ENCODE results near the gene NHLH2. TPM values are rescaled to one million over a fixed set of nuclear protein-coding genes. Genes with fewer than 3 reads are reported as not detected.
A peak's percentile ranks its signal among the peaks of the same experiment; 100 is the strongest.

NHLH2 gene
- 1 to 10 TPM; 1.1 to 1.8 (median 1.6) TPM for total RNA-seq

DNA sequence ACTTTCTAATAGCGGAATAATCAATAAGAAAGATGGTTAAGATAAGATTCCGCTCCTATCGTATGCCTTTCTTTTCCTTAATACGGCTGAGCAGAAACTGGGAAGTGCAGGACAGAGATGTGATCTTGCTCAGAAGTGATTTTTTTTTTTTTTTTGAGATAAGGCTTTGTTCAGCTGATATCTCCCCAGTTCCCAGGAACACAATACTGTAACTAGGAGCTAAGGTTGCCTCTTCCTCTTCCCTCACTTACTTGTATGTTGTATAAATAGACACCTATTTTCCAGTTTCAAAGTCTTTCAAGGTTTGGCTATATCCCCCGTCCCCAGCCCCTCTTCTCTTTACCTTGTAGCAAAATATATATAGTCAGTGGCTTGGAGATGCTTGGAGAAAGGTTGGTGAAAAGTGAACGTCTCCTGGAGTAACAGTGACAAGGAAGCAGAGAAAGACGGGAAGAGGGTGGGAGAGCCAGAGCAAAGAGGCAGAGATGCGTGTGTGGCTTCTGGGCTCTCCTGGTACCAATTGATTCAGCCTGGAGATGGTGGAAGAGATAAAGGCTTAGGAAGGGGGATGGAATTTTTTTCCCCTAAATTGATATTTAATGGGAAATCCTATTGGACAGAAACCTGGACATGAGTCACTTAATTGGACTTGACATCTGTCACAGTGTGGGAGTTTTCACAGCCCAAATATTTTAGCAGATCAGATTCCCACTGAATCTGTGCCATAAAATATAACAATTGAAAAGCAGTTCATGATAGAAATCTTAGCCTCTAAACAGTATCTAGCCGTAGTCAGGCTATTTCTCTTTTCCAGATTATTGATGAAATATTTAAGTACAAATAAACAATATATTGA is at the start of gene NHLH2:
TSS of gene NHLH2 (minus strand) at position 522 of the 856 bp plus-strand sequence. CDS start 2,754 bp downstream, outside the sequence.
- Histone ChIP-seq H3K4me3 (peak within 1 kb of the TSS; percentile 55), H3K27me3 (peaks cover 80% of the 10 kb centered on the region), H3K9me3 (no peaks in the 10 kb centered on the region), H3K27ac (no peak within 1 kb of the TSS), H3K36me3 (no peaks in the 10 kb centered on the region), H3K4me1 (peaks cover 26% of the 10 kb centered on the region)
- 33% methylated on average over 9 of the region's 9 CpGs for WGBS
- TF ChIP-seq EP300 (IDR thresholded peaks at IDR 0.05) (no peak), POLR2AphosphoS5 (IDR thresholded peaks at IDR 0.05) (no peak), POLR2A (IDR thresholded peaks at IDR 0.05) (no peak)
- TF ChIP-seq, protein P1, sequence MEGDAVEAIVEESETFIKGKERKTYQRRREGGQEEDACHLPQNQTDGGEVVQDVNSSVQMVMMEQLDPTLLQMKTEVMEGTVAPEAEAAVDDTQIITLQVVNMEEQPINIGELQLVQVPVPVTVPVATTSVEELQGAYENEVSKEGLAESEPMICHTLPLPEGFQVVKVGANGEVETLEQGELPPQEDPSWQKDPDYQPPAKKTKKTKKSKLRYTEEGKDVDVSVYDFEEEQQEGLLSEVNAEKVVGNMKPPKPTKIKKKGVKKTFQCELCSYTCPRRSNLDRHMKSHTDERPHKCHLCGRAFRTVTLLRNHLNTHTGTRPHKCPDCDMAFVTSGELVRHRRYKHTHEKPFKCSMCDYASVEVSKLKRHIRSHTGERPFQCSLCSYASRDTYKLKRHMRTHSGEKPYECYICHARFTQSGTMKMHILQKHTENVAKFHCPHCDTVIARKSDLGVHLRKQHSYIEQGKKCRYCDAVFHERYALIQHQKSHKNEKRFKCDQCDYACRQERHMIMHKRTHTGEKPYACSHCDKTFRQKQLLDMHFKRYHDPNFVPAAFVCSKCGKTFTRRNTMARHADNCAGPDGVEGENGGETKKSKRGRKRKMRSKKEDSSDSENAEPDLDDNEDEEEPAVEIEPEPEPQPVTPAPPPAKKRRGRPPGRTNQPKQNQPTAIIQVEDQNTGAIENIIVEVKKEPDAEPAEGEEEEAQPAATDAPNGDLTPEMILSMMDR (IDR thresholded peaks at IDR 0.05): no peak
- DNase-seq (ENCODE audit: low spot score in 2 of 2): no peak

DNA sequence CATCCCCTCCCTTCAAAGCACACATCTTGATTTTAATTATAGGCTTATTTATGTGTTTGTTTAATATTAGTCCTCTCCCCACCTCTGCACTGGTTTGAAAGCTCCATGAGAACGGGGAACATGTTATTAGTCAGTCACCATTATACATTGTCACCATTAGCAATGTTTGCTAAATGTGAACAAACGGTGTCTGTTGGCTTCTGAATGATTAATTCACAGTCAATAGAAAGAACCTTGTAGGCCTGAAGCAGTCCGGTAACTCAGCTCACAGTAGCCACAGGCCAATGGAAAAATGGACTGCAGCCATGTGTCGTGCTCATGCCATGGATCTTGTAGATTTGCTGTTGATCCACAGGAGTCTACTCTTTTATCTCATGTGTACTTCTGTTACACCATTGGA is 49.7 kb upstream of the NHLH2 start:
- no peak for DNase-seq (ENCODE audit: low spot score in 2 of 2)
- TF ChIP-seq, protein P1 (IDR thresholded peaks at IDR 0.05): no peak
- TF ChIP-seq POLR2A (IDR thresholded peaks at IDR 0.05): no peak
- no peak for TF ChIP-seq EP300 (IDR thresholded peaks at IDR 0.05)
- TF ChIP-seq POLR2AphosphoS5 (IDR thresholded peaks at IDR 0.05): no peak
- Histone ChIP-seq H3K4me3 (no peak overlapping the region), H3K36me3 (no peaks in the 10 kb centered on the region), H3K9me3 (no peaks in the 10 kb centered on the region), H3K4me1 (no peaks in the 10 kb centered on the region), H3K27ac (no peak overlapping the region), H3K27me3 (no peaks in the 10 kb centered on the region)
- WGBS: 75% methylated on average over 4 of the region's 4 CpGs

DNA sequence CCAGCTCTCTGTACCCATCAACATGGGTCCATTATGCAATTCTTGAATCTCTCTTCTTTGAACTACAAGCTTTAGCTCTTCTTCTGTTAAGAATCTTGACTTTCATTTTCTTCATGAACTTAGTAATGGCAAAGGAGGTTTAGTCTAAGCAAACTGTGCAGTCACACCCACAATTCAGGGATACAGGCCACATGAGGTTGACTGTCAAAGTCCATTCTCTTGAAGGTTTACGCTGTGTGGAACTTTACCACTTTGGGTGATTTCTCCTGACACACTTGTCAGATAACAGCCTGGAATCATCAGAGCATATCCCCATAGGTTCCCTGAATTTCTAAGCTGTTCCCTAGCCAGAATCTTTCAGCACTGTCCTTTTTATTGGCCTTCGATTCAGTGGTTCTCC is 48.0 kb upstream of the NHLH2 start:
- H3K27ac ChIP-seq: no peak overlapping the region
- H3K4me1 ChIP-seq: no peaks in the 10 kb centered on the region
- no peaks in the 10 kb centered on the region for H3K36me3 ChIP-seq
- H3K27me3 ChIP-seq: no peaks in the 10 kb centered on the region
- no peak for TF ChIP-seq POLR2AphosphoS5 (IDR thresholded peaks at IDR 0.05)
- TF ChIP-seq, protein P1 (IDR thresholded peaks at IDR 0.05): no peak
- no peak for TF ChIP-seq EP300 (IDR thresholded peaks at IDR 0.05)
- no peak for DNase-seq (ENCODE audit: low spot score in 2 of 2)
- H3K4me3 ChIP-seq: no peak overlapping the region
- WGBS: 93% methylated on average over 2 of the region's 2 CpGs
- H3K9me3 ChIP-seq: no peaks in the 10 kb centered on the region

DNA sequence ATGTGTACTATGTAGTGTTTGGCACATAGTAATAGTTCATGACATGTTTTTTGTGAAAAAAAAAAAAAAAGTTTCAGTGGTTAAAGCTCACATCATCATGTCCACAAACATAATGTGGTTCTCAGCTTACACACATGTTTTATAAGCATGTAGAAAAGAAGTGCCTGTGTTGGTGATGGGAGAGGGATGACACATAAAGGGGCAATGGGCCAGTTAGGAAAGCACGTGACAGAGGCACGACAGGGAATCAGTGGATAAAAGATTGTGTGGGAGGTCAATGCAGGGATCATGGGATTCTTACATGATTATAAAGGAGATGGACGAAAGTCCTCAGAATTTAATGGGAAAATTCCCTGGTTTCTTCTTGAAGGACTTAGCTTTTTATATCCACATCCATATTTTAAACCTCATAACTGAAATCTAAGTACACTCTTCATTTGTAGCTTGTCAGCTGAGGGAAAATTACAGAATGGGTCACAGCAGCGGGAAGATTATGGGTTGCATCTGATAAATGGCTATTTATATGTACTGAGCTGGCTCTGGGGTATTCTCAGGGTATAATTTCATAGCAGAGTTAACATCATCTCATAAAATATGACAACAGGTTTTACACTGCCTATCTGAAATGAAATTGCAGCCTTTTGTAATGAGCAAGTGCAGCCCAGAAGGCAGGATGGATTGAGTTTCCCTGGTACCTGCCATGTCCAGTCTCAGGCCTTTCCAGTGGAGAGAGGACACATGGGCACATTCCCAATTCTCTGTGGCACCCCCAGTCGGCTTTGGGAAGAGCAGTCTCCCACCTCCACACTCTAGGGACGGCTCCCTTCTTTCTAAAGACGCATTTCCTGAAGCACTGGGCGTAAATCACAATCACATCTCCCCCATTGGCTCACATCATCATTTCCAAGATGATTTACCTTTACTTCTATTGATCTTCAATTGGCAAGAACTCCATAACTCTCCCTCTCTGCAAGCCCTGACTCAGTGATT is 42.3 kb upstream of the NHLH2 start:
- WGBS: 65% methylated on average over 8 of the region's 8 CpGs
- Histone ChIP-seq H3K27me3 (no peaks in the 10 kb centered on the region), H3K4me1 (no peaks in the 10 kb centered on the region), H3K9me3 (no peaks in the 10 kb centered on the region), H3K4me3 (no peak overlapping the region), H3K36me3 (no peaks in the 10 kb centered on the region), H3K27ac (no peak overlapping the region)
- DNase-seq (ENCODE audit: low spot score in 2 of 2): no peak
- no peak for TF ChIP-seq POLR2AphosphoS5 (IDR thresholded peaks at IDR 0.05)
- no peak for TF ChIP-seq POLR2A (IDR thresholded peaks at IDR 0.05)
- TF ChIP-seq, protein P1 (IDR thresholded peaks at IDR 0.05): no peak
- no peak for TF ChIP-seq EP300 (IDR thresholded peaks at IDR 0.05)
